Activated naive CD4-positive, alpha-beta T cell treated with anti-CD3 and anti-CD28 coated beads, Interleukin-2, amount 10 ng/mL, durations not matched to agents 7 days and 5 days (primary cell): Measurements from ENCODE around the gene FBXW2.
A peak's percentile ranks its signal among the peaks of the same experiment; 100 is the strongest.

ENCODE experiments used
- CTCF ChIA-PET: fragments of 350-600 bp; sonication (Branson Sonifier 250); formaldehyde crosslinking; loops from one replicate; lab custom pipeline; 2021; ENCODE audit warnings: antibody characterized with exemption; lab: Charles Lee
- DNase-seq: peaks from one replicate; pipeline ENCODE4 v3.0.0-alpha.2; 2020
- H3K27ac Mint-ChIP-seq: one replicate; pipeline ENCODE4 v1.8.0; 2021; ENCODE audit warnings: mild to moderate bottlenecking, moderate library complexity, mixed read lengths
- H3K27me3 Mint-ChIP-seq: one replicate; pipeline ENCODE4 v1.8.0; 2021; ENCODE audit warnings: mild to moderate bottlenecking, mixed read lengths
- H3K36me3 Mint-ChIP-seq: one replicate; pipeline ENCODE4 v1.8.0; 2021; ENCODE audit warnings: mixed read lengths
- H3K4me1 Mint-ChIP-seq: one replicate; pipeline ENCODE4 v1.8.0; 2021; ENCODE audit warnings: mixed read lengths
- H3K4me3 Mint-ChIP-seq: one replicate; pipeline ENCODE4 v1.8.0; 2021; ENCODE audit warnings: mild to moderate bottlenecking, moderate library complexity, mixed read lengths
- H3K9me3 Mint-ChIP-seq: one replicate; pipeline ENCODE4 v1.8.0; 2021; ENCODE audit warnings: mixed read lengths

The FBXW2 gene

DNA sequence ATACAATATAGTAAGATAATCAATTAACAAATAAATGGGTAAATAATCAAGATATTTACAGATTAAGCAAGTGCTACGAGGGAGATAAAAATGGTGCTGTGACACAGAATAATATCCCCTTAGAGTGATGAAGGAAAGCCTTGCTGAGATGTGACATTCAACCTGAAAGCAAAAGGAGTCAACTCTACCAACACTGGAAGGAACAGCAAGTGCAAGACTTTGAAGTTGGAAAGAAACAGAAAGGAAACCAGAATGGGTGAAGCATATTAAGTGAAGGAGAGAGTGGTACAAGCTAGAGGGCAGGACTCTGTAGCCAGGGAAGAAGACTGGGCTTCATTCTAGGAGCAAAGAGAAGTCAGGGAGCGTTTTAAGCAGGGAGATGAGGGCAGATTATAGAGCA, 66.7 kb downstream of the FBXW2 start:
- H3K4me1 Mint-ChIP-seq: peaks cover 19% of the 10 kb centered on the region
- H3K36me3 Mint-ChIP-seq: no peaks in the 10 kb centered on the region
- no peak for DNase-seq
- no peaks in the 10 kb centered on the region for H3K27me3 Mint-ChIP-seq
- H3K27ac Mint-ChIP-seq: peak overlapping the region; percentile 0
- no peaks in the 10 kb centered on the region for H3K9me3 Mint-ChIP-seq
- CTCF ChIA-PET: interaction anchor here (0.6 to 1.2 kb wide), 3 partner anchors 12 to 324 kb away, joined by 3 to 4 read pairs (median 3); partner anchors contain the start of gene C5
- no peak overlapping the region for H3K4me3 Mint-ChIP-seq

- no peak overlapping the region for H3K27ac Mint-ChIP-seq
- H3K27me3 Mint-ChIP-seq: no peaks in the 10 kb centered on the region
- H3K4me1 Mint-ChIP-seq: peaks cover 19% of the 10 kb centered on the region
- no peak for DNase-seq
- no peaks in the 10 kb centered on the region for H3K9me3 Mint-ChIP-seq
- no peak overlapping the region for H3K4me3 Mint-ChIP-seq
- CTCF ChIA-PET: interaction anchor here (1.2 kb wide), 2 partner anchors 106 to 334 kb away, joined by 3 to 4 read pairs; no protein-coding TSS in a partner anchor
- no peaks in the 10 kb centered on the region for H3K36me3 Mint-ChIP-seq
Observed at GRCh38 chr9:120725907-120726306, 67.3 kb downstream of the FBXW2 start.

DNA sequence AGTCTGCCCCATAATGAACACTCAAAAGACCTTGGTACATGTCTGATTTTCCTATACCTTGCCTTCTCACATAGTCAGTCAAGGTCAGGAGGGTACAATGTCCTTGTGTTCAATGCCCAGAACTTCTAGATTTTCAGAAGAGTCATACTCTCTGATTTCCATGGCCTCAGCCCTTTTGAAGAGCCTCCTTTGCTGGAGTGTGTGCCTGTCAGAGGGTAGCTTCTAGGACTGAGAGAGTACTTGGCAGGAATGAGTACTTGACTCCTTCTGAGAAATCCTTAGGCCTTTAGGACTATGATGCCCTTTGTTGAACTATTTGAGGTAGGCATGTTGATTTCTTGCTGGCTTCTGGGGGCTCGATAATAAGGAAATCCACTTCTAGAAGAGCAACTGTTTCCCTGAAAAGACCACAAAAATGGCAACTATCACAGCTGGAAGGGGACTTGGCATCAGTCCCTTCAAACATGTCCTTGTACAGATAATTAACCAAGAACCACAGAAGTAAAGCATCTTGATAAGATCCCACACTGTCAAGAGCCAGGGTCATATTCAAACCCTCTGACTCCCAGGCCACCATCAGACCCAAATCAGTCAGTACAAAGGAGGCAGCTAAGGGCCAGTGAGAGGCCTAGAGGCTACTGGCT, 68.3 kb downstream of the FBXW2 start:
- DNase-seq: no peak
- H3K27ac Mint-ChIP-seq: no peak overlapping the region
- no peaks in the 10 kb centered on the region for H3K36me3 Mint-ChIP-seq
- H3K27me3 Mint-ChIP-seq: peaks cover 5% of the 10 kb centered on the region
- peaks cover 19% of the 10 kb centered on the region for H3K4me1 Mint-ChIP-seq
- no peak overlapping the region for H3K4me3 Mint-ChIP-seq
- no peaks in the 10 kb centered on the region for H3K9me3 Mint-ChIP-seq
- CTCF ChIA-PET: interaction anchor here (1.2 kb wide), 1 partner anchor 335 kb away, joined by 3 read pairs; no protein-coding TSS in a partner anchor

- no peak overlapping the region for H3K4me3 Mint-ChIP-seq
- CTCF ChIA-PET: no interaction called here
- H3K27ac Mint-ChIP-seq: no peak overlapping the region
- no peak for DNase-seq
- H3K9me3 Mint-ChIP-seq: no peaks in the 10 kb centered on the region
- H3K4me1 Mint-ChIP-seq: peaks cover 15% of the 10 kb centered on the region
- H3K27me3 Mint-ChIP-seq: peaks cover 5% of the 10 kb centered on the region
- H3K36me3 Mint-ChIP-seq: no peaks in the 10 kb centered on the region
Observed at GRCh38 chr9:120723565-120723964, 69.7 kb downstream of the FBXW2 start.

DNA sequence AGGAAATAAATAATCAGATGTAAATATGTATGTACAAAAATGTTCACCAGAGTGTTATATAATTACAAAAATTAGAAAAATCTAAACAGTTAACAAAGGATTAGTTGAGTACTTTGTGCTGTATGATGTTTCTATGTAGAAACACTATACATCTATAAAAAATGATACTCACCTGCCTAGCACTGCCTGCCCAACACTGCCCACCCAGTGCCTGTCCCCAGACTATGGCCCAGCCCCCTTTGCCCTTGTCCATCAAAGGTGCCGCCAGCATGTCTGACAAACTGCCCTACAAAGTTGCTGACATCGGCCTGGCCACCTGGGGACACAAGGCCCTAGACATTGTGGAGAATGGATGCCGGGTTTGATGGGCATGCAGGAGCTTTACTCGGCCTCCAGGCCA, 72.8 kb downstream of the FBXW2 start:
- no peak overlapping the region for H3K27ac Mint-ChIP-seq
- CTCF ChIA-PET: no interaction called here
- no peaks in the 10 kb centered on the region for H3K36me3 Mint-ChIP-seq
- H3K4me3 Mint-ChIP-seq: no peak overlapping the region
- DNase-seq: no peak
- peaks cover 5% of the 10 kb centered on the region for H3K27me3 Mint-ChIP-seq
- H3K9me3 Mint-ChIP-seq: no peaks in the 10 kb centered on the region
- H3K4me1 Mint-ChIP-seq: peaks cover 4% of the 10 kb centered on the region

GRCh38 chr9:120718316-120718715, 74.9 kb downstream of the FBXW2 start:
- no peak overlapping the region for H3K4me3 Mint-ChIP-seq
- H3K4me1 Mint-ChIP-seq: peaks cover 10% of the 10 kb centered on the region
- H3K36me3 Mint-ChIP-seq: no peaks in the 10 kb centered on the region
- CTCF ChIA-PET: interaction anchor here (1.2 to 1.6 kb wide), 3 partner anchors 12 to 98 kb away, joined by 4 to 5 read pairs (median 4); no protein-coding TSS in a partner anchor
- H3K9me3 Mint-ChIP-seq: no peaks in the 10 kb centered on the region
- H3K27ac Mint-ChIP-seq: no peak overlapping the region
- DNase-seq: no peak
- H3K27me3 Mint-ChIP-seq: peaks cover 5% of the 10 kb centered on the region

DNA sequence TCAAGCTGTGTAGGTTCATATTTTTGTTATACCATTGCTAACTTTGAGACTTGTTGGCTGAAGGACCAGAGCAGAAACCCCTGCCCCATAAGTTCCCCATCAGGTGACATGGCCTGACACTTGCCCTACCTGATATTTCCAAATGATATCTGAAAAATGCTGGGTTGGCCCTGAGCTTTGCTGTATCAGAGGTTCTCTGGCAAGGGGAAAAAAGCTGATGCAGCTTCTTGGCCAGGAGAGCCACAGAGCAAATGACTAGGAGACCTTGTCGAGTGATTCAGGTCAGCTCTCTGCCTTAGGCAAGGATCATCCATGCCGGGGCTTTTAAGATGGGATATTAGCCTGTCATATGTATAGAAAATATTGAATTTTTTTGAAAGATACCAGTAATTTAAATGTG, 76.0 kb downstream of the FBXW2 start:
- no peak overlapping the region for H3K4me3 Mint-ChIP-seq
- peaks cover 5% of the 10 kb centered on the region for H3K27me3 Mint-ChIP-seq
- no peak for DNase-seq
- no peaks in the 10 kb centered on the region for H3K9me3 Mint-ChIP-seq
- H3K27ac Mint-ChIP-seq: no peak overlapping the region
- no peaks in the 10 kb centered on the region for H3K36me3 Mint-ChIP-seq
- CTCF ChIA-PET: interaction anchor here (1.6 kb wide), 1 partner anchor 38 kb away, joined by 5 read pairs; no protein-coding TSS in a partner anchor
- H3K4me1 Mint-ChIP-seq: peaks cover 20% of the 10 kb centered on the region

DNA sequence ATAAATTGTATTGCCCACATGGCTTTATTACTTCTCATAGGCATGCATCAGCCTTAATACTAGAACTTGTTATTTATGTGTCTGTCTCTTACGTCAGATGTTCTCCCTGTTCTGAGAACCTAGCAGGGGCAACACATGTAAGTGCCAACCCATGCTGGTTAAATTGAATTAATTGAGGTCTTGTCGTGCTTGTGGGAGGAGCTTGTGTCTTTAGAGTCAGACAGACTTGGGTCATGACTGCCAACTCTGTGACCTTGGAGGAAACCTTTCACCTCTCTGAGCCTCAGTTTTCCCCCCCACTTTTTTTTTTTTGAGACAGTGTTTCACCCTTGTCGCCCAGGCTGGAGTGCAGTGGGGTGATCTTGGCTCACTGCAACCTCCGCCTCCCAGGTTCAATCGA, 76.7 kb downstream of the FBXW2 start:
- H3K9me3 Mint-ChIP-seq: no peaks in the 10 kb centered on the region
- peaks cover 27% of the 10 kb centered on the region for H3K4me1 Mint-ChIP-seq
- no peaks in the 10 kb centered on the region for H3K36me3 Mint-ChIP-seq
- no peak overlapping the region for H3K4me3 Mint-ChIP-seq
- DNase-seq: no peak
- CTCF ChIA-PET: no interaction called here
- H3K27ac Mint-ChIP-seq: no peak overlapping the region
- peaks cover 5% of the 10 kb centered on the region for H3K27me3 Mint-ChIP-seq

DNA sequence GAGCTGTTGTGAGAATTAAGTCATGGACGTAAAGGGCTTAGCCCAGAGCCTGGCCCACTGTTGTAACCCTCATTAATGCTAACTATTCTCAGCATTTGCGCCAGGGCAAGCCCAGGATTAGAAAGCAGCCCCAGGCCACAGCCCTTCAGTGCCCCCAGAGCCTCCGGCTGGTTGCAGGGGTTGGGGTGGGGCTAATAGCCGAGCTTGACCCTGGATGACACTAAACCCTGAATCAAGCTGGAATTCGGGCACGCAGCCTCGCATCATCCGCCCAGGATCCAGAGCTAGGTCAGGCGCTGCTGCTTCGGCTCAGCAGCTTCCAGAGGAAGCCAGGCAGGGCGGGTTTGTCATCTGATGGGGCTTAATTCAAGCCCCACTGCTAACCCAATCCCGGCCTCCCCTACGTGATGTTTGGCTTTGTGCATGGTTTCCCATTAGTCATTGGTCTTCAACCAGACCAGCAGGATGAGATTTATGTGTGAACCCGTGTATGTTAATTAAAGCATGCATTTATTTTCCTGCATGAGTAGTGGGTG, 77.8 kb downstream of the FBXW2 start:
- no peak for DNase-seq
- CTCF ChIA-PET: interaction anchor here (0.7 kb wide), 1 partner anchor 102 kb away, joined by 3 read pairs; no protein-coding TSS in a partner anchor
- peak overlapping the region; percentile 80 for H3K4me3 Mint-ChIP-seq
- H3K4me1 Mint-ChIP-seq: peaks cover 38% of the 10 kb centered on the region
- H3K27me3 Mint-ChIP-seq: peaks cover under 1% of the 10 kb centered on the region
- H3K9me3 Mint-ChIP-seq: no peaks in the 10 kb centered on the region
- H3K27ac Mint-ChIP-seq: peak overlapping the region; percentile 75
- no peaks in the 10 kb centered on the region for H3K36me3 Mint-ChIP-seq

DNA sequence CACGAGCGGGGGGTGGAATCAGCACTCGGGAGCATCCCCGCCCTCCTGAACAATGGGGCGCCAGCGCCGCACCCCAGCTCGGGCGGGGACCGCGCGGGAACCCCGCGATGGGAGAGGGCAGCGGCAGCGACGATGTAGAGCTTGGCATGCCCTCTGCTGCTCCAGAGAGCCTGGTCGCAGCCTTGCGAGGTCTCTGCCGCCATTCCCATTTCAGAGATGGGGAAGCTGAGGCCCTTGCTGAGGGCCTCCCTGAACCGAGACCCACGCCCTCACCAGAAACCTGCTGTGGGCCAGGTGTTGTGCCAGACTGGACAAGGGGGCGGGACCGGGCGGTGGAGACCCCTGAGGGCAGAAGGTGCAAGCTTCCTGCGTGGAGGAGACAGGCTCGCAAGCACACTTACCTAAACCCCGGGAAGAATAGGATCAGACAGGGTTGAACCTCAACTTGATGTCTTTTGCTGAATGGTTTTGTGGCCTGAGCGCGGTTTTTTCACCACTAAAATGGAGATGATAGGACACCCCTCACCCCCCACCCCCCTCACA, 78.3 kb downstream of the FBXW2 start:
- DNase-seq: no peak
- Mint-ChIP-seq H3K4me3 (peak overlapping the region; percentile 80), H3K27me3 (no peaks in the 10 kb centered on the region), H3K27ac (peak overlapping the region; percentile 75), H3K36me3 (no peaks in the 10 kb centered on the region), H3K4me1 (peaks cover 42% of the 10 kb centered on the region), H3K9me3 (no peaks in the 10 kb centered on the region)
- CTCF ChIA-PET: interaction anchor here (0.7 to 1.2 kb wide), 3 partner anchors 12 to 345 kb away, joined by 3 to 4 read pairs (median 3); no protein-coding TSS in a partner anchor

GRCh38 chr9:120714088-120714845, 78.9 kb downstream of the FBXW2 start, which contains the start of gene MEGF9:
TSS of gene MEGF9 (minus strand) at chr9:120714470. CDS start at chr9:120714358, 112 bp downstream.
- no peaks in the 10 kb centered on the region for H3K27me3 Mint-ChIP-seq
- H3K4me3 Mint-ChIP-seq: peak within 1 kb of the TSS; percentile 89
- CTCF ChIA-PET: interaction anchor here (0.8 to 1.2 kb wide), 2 partner anchors 13 to 346 kb away, joined by 3 to 4 read pairs; no protein-coding TSS in a partner anchor
- H3K36me3 Mint-ChIP-seq: peaks cover 2% of the 10 kb centered on the region
- peaks cover 47% of the 10 kb centered on the region for H3K4me1 Mint-ChIP-seq
- peak; percentile 99 for DNase-seq
- H3K9me3 Mint-ChIP-seq: no peaks in the 10 kb centered on the region
- peak within 1 kb of the TSS; percentile 90 for H3K27ac Mint-ChIP-seq

DNA sequence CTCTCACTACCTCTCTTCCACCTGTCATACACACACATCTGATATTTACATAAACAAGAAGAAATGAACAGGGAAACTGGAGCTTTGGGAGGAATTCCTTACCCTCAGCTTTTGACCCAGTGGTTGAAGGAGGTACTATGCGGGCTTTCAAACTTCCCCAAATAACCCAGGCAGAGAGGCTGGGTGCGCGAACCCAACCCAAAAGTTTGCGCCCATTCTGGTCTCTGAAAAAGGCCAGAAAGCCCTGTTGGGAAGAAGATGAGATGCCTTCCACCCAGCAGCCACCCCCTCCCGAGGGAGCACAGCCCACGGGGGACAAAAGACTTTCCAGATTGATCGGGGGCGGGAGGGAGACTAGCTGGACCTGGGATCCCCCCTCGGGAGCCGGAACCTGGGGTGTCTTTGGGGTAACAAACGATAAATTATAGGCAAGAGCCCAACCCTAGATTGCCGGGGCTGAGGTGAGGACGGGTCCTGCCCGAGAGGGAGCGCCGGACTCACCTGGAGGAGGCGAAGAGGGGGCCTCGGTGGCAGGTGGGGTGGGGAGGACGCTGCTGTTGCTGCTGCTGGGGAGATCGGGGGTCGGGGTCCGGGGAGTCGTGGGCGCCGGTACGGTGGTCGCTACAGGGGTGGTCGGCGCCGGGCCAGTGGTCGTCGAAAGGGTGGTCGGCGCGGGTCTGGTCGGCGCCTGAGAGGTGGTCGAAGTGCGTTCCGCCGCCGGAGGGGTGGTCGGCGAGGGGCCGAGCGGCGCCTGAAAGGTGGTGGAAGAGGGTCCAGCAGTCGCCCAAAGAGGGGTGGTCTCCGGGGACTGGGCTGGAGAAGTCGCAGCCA, 79.7 kb downstream of the FBXW2 start:
- Mint-ChIP-seq H3K4me1 (peaks cover 52% of the 10 kb centered on the region), H3K36me3 (peaks cover 3% of the 10 kb centered on the region), H3K9me3 (no peaks in the 10 kb centered on the region), H3K4me3 (peak overlapping the region; percentile 89), H3K27ac (peak overlapping the region; percentile 90), H3K27me3 (no peaks in the 10 kb centered on the region)
- CTCF ChIA-PET: interaction anchor here (1.3 to 1.4 kb wide), 2 partner anchors 93 to 122 kb away, joined by 3 to 6 read pairs; no protein-coding TSS in a partner anchor
- peak; percentile 42 for DNase-seq

- peak overlapping the region; percentile 90 for H3K27ac Mint-ChIP-seq
- DNase-seq: no peak
- CTCF ChIA-PET: interaction anchor here (0.7 to 1.4 kb wide), 4 partner anchors 50 to 136 kb away, joined by 3 to 6 read pairs (median 4); no protein-coding TSS in a partner anchor
- H3K27me3 Mint-ChIP-seq: no peaks in the 10 kb centered on the region
- peak overlapping the region; percentile 89 for H3K4me3 Mint-ChIP-seq
- peaks cover 3% of the 10 kb centered on the region for H3K36me3 Mint-ChIP-seq
- H3K4me1 Mint-ChIP-seq: peaks cover 52% of the 10 kb centered on the region
- no peaks in the 10 kb centered on the region for H3K9me3 Mint-ChIP-seq
Observed at GRCh38 chr9:120712539-120713031, 80.6 kb downstream of the FBXW2 start.
